ENCODE results near the gene CCL4.
"Not testable (repeated sequence)": the region's sequence is repeated elsewhere in the genome, so short reads cannot be mapped to it uniquely, and the experiment has no call there.

- TF ChIP-seq POLR2AphosphoS5 (IDR thresholded peaks at IDR 0.05; ENCODE audit: low read depth, low read length); SIN3A (IDR thresholded peaks at IDR 0.05; ENCODE audit: borderline replicate concordance, insufficient read depth, low read depth, low read length): not testable (repeated sequence)
Observed at GRCh38 chr17:36083691-36084090, 19.9 kb upstream of the CCL4 start.
